Keratinocyte (primary cell): Measurements from ENCODE around the gene DPM2. TPM values are rescaled to one million over a fixed set of nuclear protein-coding genes. Genes with fewer than 3 reads are reported as not detected.

Experiments
- DNase-seq: peaks from one replicate; pipeline ENCODE4 v3.0.0-alpha.2; 2011; ENCODE audit warnings: low read depth, missing footprints, low spot score
- FAIRE-seq: peaks from 2 replicates; lab custom pipeline; 2011; peaks lifted over from hg19 to GRCh38; lab: Jason Lieb, UNC
- H2AFZ ChIP-seq: 2 replicates; pipeline ENCODE4 v1.6.0; 2012; ENCODE audit warnings: low read length, control low read depth, inconsistent platforms; ENCODE audit not compliant: control insufficient read depth
- H3K27ac ChIP-seq: 2 replicates; pipeline ENCODE4 v1.5.1; 2011; ENCODE audit warnings: low read length; ENCODE audit not compliant: control insufficient read depth, insufficient read depth
- H3K27me3 ChIP-seq: 3 replicates; pipeline ENCODE4 v1.6.0; 2011; ENCODE audit warnings: low read length; ENCODE audit not compliant: control insufficient read depth, insufficient read depth; ENCODE audit errors: extremely low read depth
- H3K36me3 ChIP-seq, 2 experiments: 2 replicates in 1 of 2; 3 replicates in 1 of 2; pipeline ENCODE4 v1.5.1; 2011; ENCODE audit warnings: low read length in 2 of 2, mild to moderate bottlenecking in 1 of 2; ENCODE audit not compliant: control insufficient read depth in 2 of 2, insufficient read depth in 2 of 2; ENCODE audit errors: extremely low read depth in 1 of 2
- H3K4me1 ChIP-seq: 3 replicates; pipeline ENCODE4 v1.5.1; 2011; ENCODE audit warnings: low read length; ENCODE audit not compliant: control insufficient read depth, insufficient read depth; ENCODE audit errors: extremely low read depth
- H3K4me2 ChIP-seq: 3 replicates; pipeline ENCODE4 v1.6.0; 2011; ENCODE audit warnings: low read depth, low read length; ENCODE audit not compliant: control insufficient read depth, insufficient read depth; ENCODE audit errors: extremely low read depth
- H3K4me3 ChIP-seq, 3 experiments: fragments of 200-600 bp in 1 of 3; sonication (generic) in 1 of 3; 2 replicates in 2 of 3; 3 replicates in 1 of 3; pipeline ENCODE4 v1.5.1; 2011 to 2016; ENCODE audit warnings: low read length in 3 of 3, mild to moderate bottlenecking in 3 of 3, control low read depth in 2 of 3, inconsistent platforms in 1 of 3, low read depth in 1 of 3, mixed read lengths in 1 of 3, mixed run types in 1 of 3, moderate library complexity in 1 of 3; ENCODE audit not compliant: control insufficient read depth in 2 of 3, insufficient read depth in 2 of 3; ENCODE audit errors: extremely low read depth in 1 of 3
- H3K79me2 ChIP-seq: 2 replicates; pipeline ENCODE4 v1.6.0; 2012; ENCODE audit warnings: low read length; ENCODE audit not compliant: control insufficient read depth, insufficient read depth
- H3K9ac ChIP-seq: 3 replicates; pipeline ENCODE4 v1.6.0; 2011; ENCODE audit warnings: low read length; ENCODE audit not compliant: control insufficient read depth, insufficient read depth; ENCODE audit errors: extremely low read depth
- H3K9me1 ChIP-seq: 3 replicates; pipeline ENCODE4 v1.6.0; 2011; ENCODE audit warnings: low read length; ENCODE audit not compliant: control insufficient read depth, insufficient read depth; ENCODE audit errors: extremely low read depth
- H3K9me3 ChIP-seq: 2 replicates; pipeline ENCODE4 v1.5.1; 2012; ENCODE audit warnings: low read depth, low read length; ENCODE audit not compliant: control insufficient read depth
- H4K20me1 ChIP-seq: 3 replicates; pipeline ENCODE4 v1.6.0; 2011; ENCODE audit warnings: low read length; ENCODE audit not compliant: control insufficient read depth, insufficient read depth; ENCODE audit errors: extremely low read depth
- CTCF ChIP-seq, 3 experiments: IDR thresholded peaks in 1 of 3; conservative IDR thresholded peaks in 1 of 3; optimal IDR thresholded peaks in 1 of 3; 2 replicates in 2 of 3; 3 replicates in 1 of 3; pipeline versions ENCODE3 to v1.5.1; 2011; ENCODE audit warnings: low read length in 3 of 3, mild to moderate bottlenecking in 3 of 3, moderate library complexity in 2 of 3, control low read depth in 1 of 3, inconsistent platforms in 1 of 3; ENCODE audit not compliant: insufficient read depth in 2 of 3; ENCODE audit errors: extremely low read depth in 1 of 3
- EZH2 ChIP-seq: IDR thresholded peaks from one replicate; pipeline ENCODE4 v1.6.1; 2012; ENCODE audit warnings: inconsistent platforms, mild to moderate bottlenecking, low read length, moderate library complexity
- dilution Hi-C: fragments of 300-500 bp; cut with MboI; formaldehyde crosslinking; loops from one replicate; pipeline ENCODE4 v1.7.0; 2020; ENCODE audit warnings: low sequenced_read_pairs; ENCODE audit not compliant: extremely low pct_ligation_motif_present
- polyA plus RNA-seq, 5 experiments: library from polyadenylated mRNA; depleted of rRNA in 3 of 5; stranded (reverse) in 3 of 5; stranded (forward) in 1 of 5; unstranded in 1 of 5; fragments of >200 nt; gene quantifications; 1 replicate in 1 of 5; 2 replicates in 3 of 5; 3 replicates in 1 of 5; pipeline versions ENCODE4 v1.2.1 to v1.2.3, GENCODE V29; 2011 to 2012; ENCODE audit warnings: missing spikeins in 2 of 5, low read depth in 1 of 5, low replicate concordance in 1 of 5

The DPM2 gene
- polyA plus RNA-seq, 1 donor (not counting 4 experiments of a cell fraction or from before 2014, with no cell fraction given): 31.1 TPM

- Histone ChIP-seq H3K4me3 (no peak overlapping the region), H3K36me3 (peaks cover 3 to 5% of the 10 kb centered on the region in 2 experiments), H3K9me1 (no peaks in the 10 kb centered on the region), H3K79me2 (no peaks in the 10 kb centered on the region), H3K27ac (no peak overlapping the region), H3K4me1 (no peaks in the 10 kb centered on the region), H3K9me3 (no peaks in the 10 kb centered on the region), H3K9ac (no peak overlapping the region), H3K27me3 (no peaks in the 10 kb centered on the region), H4K20me1 (peaks cover 5% of the 10 kb centered on the region), H3K4me2 (no peak overlapping the region), H2AFZ (no peak overlapping the region)
- no peak for TF ChIP-seq EZH2
- no peak for TF ChIP-seq CTCF (optimal IDR thresholded peaks at IDR 0.05 in 1 of 3, IDR thresholded peaks at IDR 0.05 in 1 of 3, conservative IDR thresholded peaks at IDR 0.05 in 1 of 3; ENCODE audit: extremely low read depth in 1 of 3, insufficient read depth in 2 of 3, low read length in 3 of 3)
- DNase-seq (no peak), FAIRE-seq (no peak)
- dilution Hi-C loops: loop anchor here (25.0 kb wide), 1 partner anchor 114 kb away; the partner anchor contains the start of genes NAIF1 and SLC25A25
These were observed 10.4 kb upstream of the DPM2 start for GRCh38 chr9:127947841-127948710.

GRCh38 chr9:127946728-127947127 is 9.1 kb upstream of the DPM2 start:
- Histone ChIP-seq H3K4me3 (no peak overlapping the region), H3K4me1 (no peaks in the 10 kb centered on the region), H3K4me2 (no peak overlapping the region), H2AFZ (no peak overlapping the region), H3K27ac (no peak overlapping the region), H3K9me1 (no peaks in the 10 kb centered on the region), H3K9ac (no peak overlapping the region), H3K27me3 (no peaks in the 10 kb centered on the region), H3K9me3 (no peaks in the 10 kb centered on the region), H3K79me2 (no peaks in the 10 kb centered on the region), H3K36me3 (peaks cover 5 to 6% of the 10 kb centered on the region in 2 experiments), H4K20me1 (peaks cover 9% of the 10 kb centered on the region)
- no peak for FAIRE-seq
- TF ChIP-seq EZH2 (no peak), CTCF (optimal IDR thresholded peaks at IDR 0.05 in 1 of 3, IDR thresholded peaks at IDR 0.05 in 1 of 3, conservative IDR thresholded peaks at IDR 0.05 in 1 of 3; ENCODE audit: extremely low read depth in 1 of 3, insufficient read depth in 2 of 3, low read length in 3 of 3) (no peak)
- no peak for DNase-seq
- dilution Hi-C loops: loop anchor here (25.0 kb wide), 1 partner anchor 116 kb away; the partner anchor contains the start of genes NAIF1 and SLC25A25
